HepG2 (cell line): Measurements from ENCODE around the gene VCPKMT. TPM values are rescaled to one million over a fixed set of nuclear protein-coding genes. Genes with fewer than 3 reads are reported as not detected.
A peak's percentile ranks its signal among the peaks of the same experiment; 100 is the strongest.

ENCODE experiments used
- ARHGAP35 ChIP-seq: sonication (generic); formaldehyde crosslinking; IDR thresholded peaks from 2 replicates; pipeline ENCODE4 v1.9.0; 2022; ENCODE audit warnings: mild to moderate bottlenecking, inconsistent platforms, moderate library complexity, missing genetic modification reagents, borderline replicate concordance
- CCAR2 ChIP-seq: fragments of 200-400 bp; formaldehyde crosslinking; optimal IDR thresholded peaks from 2 replicates; pipeline ENCODE3; 2018; ENCODE audit warnings: low read depth, mild to moderate bottlenecking, low read length, moderate library complexity
- FOXO1 ChIP-seq: sonication (generic); formaldehyde crosslinking; IDR thresholded peaks from 2 replicates; pipeline ENCODE4 v1.4.0; 2020; ENCODE audit warnings: missing genetic modification reagents
- GABPA ChIP-seq, 2 experiments: IDR thresholded peaks; 2 replicates each; pipeline ENCODE4 v1.6.1; 2011 to 2016; ENCODE audit warnings: low read depth in 2 of 2, low read length in 1 of 2, missing biosample characterization in 1 of 2, missing genetic modification characterization in 1 of 2
- GLI4 ChIP-seq: sonication (generic); formaldehyde crosslinking; IDR thresholded peaks from 2 replicates; pipeline ENCODE4 v1.5.1; 2020; ENCODE audit warnings: missing genetic modification reagents, mild to moderate bottlenecking, moderate library complexity, borderline replicate concordance
- HOXA3 ChIP-seq: sonication (generic); formaldehyde crosslinking; IDR thresholded peaks from 2 replicates; pipeline ENCODE4 v1.5.0; 2020; ENCODE audit warnings: missing genetic modification reagents
- ZBTB42 ChIP-seq: sonication (generic); formaldehyde crosslinking; IDR thresholded peaks from 2 replicates; pipeline ENCODE4 v1.5.0; 2020; ENCODE audit warnings: mild to moderate bottlenecking, missing genetic modification reagents
- polyA plus RNA-seq, 8 experiments: library from polyadenylated mRNA; depleted of rRNA in 3 of 8; stranded (reverse) in 7 of 8; unstranded in 1 of 8; fragments of >200 nt; fragmentation: Illumina TruSeq in 4 of 8; extraction: Trizol in 4 of 8; gene quantifications; 2 replicates each; pipeline versions ENCODE4 v1.2.1 to v1.2.3, GENCODE V29; 2011 to 2016; ENCODE audit warnings: low read depth in 4 of 8, missing spikeins in 1 of 8, mixed read lengths in 1 of 8; ENCODE audit not compliant: insufficient read depth in 1 of 8
- total RNA-seq, 5 experiments: library from RNA; depleted of rRNA; stranded (reverse); fragments of >200 nt; fragmentation: Illumina TruSeq; extraction: Trizol; gene quantifications; 2 replicates each; pipeline ENCODE4 v1.2.3, GENCODE V29; 2016; ENCODE audit warnings: low read depth in 1 of 5
- TF ChIP-seq, protein P1 (sequence below): sonication (generic); formaldehyde crosslinking; IDR thresholded peaks from 2 replicates; pipeline ENCODE4 v1.9.0; 2021; ENCODE audit warnings: mild to moderate bottlenecking, missing genetic modification reagents
- TF ChIP-seq, protein P2 (sequence below): sonication (generic); formaldehyde crosslinking; IDR thresholded peaks from 2 replicates; pipeline ENCODE4 v1.8.1; 2023; ENCODE audit warnings: mild to moderate bottlenecking, missing genetic modification reagents, borderline replicate concordance
- TF ChIP-seq, protein P3 (sequence below): sonication (generic); formaldehyde crosslinking; IDR thresholded peaks from 2 replicates; pipeline ENCODE4 v1.4.0; 2020; ENCODE audit warnings: mild to moderate bottlenecking, missing genetic modification reagents, borderline replicate concordance

Gene VCPKMT
- total and polyA plus RNA-seq, 2 of the 13 experiments (the other 11 are each of a cell fraction or from before 2014, with no cell fraction given) = 3.9 to 5.4 TPM

DNA sequence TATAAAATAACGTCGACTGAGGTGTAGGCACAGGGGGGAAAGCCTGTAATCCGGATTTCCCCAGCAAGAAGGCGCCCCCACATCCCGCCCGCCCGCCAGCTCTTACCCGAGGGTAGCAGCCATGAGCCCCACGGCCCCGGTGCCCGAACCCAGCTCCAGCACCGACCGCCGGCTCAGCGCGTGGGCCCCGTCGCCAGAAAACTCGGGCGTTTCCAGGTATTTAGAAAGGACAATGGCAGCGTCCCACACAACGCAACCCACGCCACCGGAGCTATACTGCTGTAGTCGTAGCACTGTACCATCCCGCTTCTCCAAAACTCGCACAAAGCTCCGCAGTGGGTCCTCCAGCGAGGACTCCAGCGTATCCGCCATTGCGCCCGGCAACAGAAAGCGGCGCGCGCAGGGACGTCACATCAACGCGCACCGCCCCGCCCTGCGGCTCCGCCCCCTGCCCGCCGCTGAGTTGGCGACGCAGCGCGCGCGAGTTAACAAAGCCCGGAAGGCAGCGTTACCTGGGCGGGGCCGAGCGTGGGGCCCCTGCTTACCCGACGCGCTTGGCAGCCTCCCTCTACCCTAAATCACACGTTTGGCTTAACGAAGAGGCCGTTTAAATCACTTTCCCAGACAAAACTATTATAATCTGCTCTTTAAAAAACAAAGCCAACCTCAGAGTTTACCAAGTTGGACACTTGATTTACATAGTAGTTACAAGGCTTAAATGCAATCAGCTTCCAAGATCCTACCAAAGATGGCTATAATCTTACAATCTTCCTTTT is at the start of gene VCPKMT (continued):
- TF ChIP-seq, protein P1, sequence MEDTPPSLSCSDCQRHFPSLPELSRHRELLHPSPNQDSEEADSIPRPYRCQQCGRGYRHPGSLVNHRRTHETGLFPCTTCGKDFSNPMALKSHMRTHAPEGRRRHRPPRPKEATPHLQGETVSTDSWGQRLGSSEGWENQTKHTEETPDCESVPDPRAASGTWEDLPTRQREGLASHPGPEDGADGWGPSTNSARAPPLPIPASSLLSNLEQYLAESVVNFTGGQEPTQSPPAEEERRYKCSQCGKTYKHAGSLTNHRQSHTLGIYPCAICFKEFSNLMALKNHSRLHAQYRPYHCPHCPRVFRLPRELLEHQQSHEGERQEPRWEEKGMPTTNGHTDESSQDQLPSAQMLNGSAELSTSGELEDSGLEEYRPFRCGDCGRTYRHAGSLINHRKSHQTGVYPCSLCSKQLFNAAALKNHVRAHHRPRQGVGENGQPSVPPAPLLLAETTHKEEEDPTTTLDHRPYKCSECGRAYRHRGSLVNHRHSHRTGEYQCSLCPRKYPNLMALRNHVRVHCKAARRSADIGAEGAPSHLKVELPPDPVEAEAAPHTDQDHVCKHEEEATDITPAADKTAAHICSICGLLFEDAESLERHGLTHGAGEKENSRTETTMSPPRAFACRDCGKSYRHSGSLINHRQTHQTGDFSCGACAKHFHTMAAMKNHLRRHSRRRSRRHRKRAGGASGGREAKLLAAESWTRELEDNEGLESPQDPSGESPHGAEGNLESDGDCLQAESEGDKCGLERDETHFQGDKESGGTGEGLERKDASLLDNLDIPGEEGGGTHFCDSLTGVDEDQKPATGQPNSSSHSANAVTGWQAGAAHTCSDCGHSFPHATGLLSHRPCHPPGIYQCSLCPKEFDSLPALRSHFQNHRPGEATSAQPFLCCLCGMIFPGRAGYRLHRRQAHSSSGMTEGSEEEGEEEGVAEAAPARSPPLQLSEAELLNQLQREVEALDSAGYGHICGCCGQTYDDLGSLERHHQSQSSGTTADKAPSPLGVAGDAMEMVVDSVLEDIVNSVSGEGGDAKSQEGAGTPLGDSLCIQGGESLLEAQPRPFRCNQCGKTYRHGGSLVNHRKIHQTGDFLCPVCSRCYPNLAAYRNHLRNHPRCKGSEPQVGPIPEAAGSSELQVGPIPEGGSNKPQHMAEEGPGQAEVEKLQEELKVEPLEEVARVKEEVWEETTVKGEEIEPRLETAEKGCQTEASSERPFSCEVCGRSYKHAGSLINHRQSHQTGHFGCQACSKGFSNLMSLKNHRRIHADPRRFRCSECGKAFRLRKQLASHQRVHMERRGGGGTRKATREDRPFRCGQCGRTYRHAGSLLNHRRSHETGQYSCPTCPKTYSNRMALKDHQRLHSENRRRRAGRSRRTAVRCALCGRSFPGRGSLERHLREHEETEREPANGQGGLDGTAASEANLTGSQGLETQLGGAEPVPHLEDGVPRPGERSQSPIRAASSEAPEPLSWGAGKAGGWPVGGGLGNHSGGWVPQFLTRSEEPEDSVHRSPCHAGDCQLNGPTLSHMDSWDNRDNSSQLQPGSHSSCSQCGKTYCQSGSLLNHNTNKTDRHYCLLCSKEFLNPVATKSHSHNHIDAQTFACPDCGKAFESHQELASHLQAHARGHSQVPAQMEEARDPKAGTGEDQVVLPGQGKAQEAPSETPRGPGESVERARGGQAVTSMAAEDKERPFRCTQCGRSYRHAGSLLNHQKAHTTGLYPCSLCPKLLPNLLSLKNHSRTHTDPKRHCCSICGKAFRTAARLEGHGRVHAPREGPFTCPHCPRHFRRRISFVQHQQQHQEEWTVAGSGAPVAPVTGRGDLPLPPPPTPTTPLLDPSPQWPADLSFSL (CRISPR knock-in tag) = 0 out of 2 replicates have a peak, but pooled peaks have one; percentile 30
- TF ChIP-seq ZBTB42 (CRISPR knock-in tag) (no peak), HOXA3 (CRISPR knock-in tag) (peak; percentile 98), ARHGAP35 (CRISPR knock-in tag) (no peak), CCAR2 (no peak), FOXO1 (CRISPR knock-in tag) (peak; percentile 69), GLI4 (CRISPR knock-in tag) (no peak), GABPA (IDR thresholded peaks at IDR 0.05; ENCODE audit: low read depth, low read length) (no peak), GABPA (CRISPR knock-in tag; IDR thresholded peaks at IDR 0.05; ENCODE audit: low read depth) (peak; percentile 64)
- TF ChIP-seq, protein P2, sequence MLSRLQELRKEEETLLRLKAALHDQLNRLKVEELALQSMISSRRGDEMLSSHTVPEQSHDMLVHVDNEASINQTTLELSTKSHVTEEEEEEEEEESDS (CRISPR knock-in tag) = no peak
- TF ChIP-seq, protein P3, sequence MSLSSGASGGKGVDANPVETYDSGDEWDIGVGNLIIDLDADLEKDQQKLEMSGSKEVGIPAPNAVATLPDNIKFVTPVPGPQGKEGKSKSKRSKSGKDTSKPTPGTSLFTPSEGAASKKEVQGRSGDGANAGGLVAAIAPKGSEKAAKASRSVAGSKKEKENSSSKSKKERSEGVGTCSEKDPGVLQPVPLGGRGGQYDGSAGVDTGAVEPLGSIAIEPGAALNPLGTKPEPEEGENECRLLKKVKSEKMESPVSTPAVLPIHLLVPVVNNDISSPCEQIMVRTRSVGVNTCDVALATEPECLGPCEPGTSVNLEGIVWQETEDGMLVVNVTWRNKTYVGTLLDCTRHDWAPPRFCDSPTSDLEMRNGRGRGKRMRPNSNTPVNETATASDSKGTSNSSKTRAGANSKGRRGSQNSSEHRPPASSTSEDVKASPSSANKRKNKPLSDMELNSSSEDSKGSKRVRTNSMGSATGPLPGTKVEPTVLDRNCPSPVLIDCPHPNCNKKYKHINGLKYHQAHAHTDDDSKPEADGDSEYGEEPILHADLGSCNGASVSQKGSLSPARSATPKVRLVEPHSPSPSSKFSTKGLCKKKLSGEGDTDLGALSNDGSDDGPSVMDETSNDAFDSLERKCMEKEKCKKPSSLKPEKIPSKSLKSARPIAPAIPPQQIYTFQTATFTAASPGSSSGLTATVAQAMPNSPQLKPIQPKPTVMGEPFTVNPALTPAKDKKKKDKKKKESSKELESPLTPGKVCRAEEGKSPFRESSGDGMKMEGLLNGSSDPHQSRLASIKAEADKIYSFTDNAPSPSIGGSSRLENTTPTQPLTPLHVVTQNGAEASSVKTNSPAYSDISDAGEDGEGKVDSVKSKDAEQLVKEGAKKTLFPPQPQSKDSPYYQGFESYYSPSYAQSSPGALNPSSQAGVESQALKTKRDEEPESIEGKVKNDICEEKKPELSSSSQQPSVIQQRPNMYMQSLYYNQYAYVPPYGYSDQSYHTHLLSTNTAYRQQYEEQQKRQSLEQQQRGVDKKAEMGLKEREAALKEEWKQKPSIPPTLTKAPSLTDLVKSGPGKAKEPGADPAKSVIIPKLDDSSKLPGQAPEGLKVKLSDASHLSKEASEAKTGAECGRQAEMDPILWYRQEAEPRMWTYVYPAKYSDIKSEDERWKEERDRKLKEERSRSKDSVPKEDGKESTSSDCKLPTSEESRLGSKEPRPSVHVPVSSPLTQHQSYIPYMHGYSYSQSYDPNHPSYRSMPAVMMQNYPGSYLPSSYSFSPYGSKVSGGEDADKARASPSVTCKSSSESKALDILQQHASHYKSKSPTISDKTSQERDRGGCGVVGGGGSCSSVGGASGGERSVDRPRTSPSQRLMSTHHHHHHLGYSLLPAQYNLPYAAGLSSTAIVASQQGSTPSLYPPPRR (CRISPR knock-in tag) = no peak
